Progenitor cell of endocrine pancreas (in vitro differentiated cells): ENCODE data around the gene SCGB2B2. TPM values are rescaled to one million over a fixed set of nuclear protein-coding genes. Genes with fewer than 3 reads are reported as not detected.
A peak's percentile ranks its signal among the peaks of the same experiment; 100 is the strongest.

Source experiments
- DNase-seq: peaks from one replicate; pipeline ENCODE4 v3.0.0; 2021; ENCODE audit warnings: low spot score; ENCODE audit not compliant: unreplicated experiment
- H3K27ac Mint-ChIP-seq: 2 replicates; pipeline ENCODE4 v1.8.0; 2021; ENCODE audit warnings: mild to moderate bottlenecking, moderate library complexity, mixed read lengths
- H3K27me3 Mint-ChIP-seq: 2 replicates; pipeline ENCODE4 v1.8.0; 2021; ENCODE audit warnings: mixed read lengths
- H3K36me3 Mint-ChIP-seq: 2 replicates; pipeline ENCODE4 v1.8.0; 2022; ENCODE audit warnings: mixed read lengths; ENCODE audit not compliant: insufficient read depth
- H3K4me1 Mint-ChIP-seq: 2 replicates; pipeline ENCODE4 v1.8.0; 2021; ENCODE audit warnings: low read depth, mixed read lengths
- H3K4me3 Mint-ChIP-seq: 2 replicates; pipeline ENCODE4 v1.8.0; 2021; ENCODE audit warnings: low read depth, mild to moderate bottlenecking, moderate library complexity, mixed read lengths
- H3K9me3 Mint-ChIP-seq: 2 replicates; pipeline ENCODE4 v1.8.0; 2021; ENCODE audit warnings: low read depth, mixed read lengths
- total RNA-seq: library from RNA; stranded (reverse); gene quantifications from 2 replicates; pipeline ENCODE4 v1.2.1, GENCODE V29; 2021
- TF ChIP-seq, protein P1 (sequence below): fragments of 200-600 bp; sonication (generic); IDR thresholded peaks from one replicate; pipeline ENCODE4 v1.5.0; 2021; ENCODE audit warnings: antibody characterized with exemption, mild to moderate bottlenecking; ENCODE audit not compliant: unreplicated experiment

The SCGB2B2 gene
- total RNA-seq, 1 donor from 2014 or later = 0.84 TPM

DNA sequence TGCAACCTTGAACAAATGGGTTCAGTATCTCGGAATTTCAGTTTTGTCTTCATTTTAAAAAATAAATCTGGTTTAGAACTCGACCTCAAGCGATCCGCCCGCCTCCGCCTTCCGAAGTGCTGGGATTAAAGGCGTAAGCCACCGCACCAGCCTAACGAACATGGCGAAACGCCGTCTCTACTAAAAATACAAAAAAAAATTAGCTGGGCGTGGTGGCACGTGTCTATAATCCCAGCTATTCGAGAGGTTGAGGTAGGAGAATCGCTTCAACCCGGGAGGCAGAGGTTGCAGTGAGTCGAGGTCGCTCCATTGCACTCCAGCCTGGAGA, 1.1 kb upstream of the SCGB2B2 start:
- H3K4me1 Mint-ChIP-seq = peaks cover 18% of the 10 kb centered on the region
- H3K4me3 Mint-ChIP-seq = peak overlapping the region; percentile 90
- TF ChIP-seq, protein P1, sequence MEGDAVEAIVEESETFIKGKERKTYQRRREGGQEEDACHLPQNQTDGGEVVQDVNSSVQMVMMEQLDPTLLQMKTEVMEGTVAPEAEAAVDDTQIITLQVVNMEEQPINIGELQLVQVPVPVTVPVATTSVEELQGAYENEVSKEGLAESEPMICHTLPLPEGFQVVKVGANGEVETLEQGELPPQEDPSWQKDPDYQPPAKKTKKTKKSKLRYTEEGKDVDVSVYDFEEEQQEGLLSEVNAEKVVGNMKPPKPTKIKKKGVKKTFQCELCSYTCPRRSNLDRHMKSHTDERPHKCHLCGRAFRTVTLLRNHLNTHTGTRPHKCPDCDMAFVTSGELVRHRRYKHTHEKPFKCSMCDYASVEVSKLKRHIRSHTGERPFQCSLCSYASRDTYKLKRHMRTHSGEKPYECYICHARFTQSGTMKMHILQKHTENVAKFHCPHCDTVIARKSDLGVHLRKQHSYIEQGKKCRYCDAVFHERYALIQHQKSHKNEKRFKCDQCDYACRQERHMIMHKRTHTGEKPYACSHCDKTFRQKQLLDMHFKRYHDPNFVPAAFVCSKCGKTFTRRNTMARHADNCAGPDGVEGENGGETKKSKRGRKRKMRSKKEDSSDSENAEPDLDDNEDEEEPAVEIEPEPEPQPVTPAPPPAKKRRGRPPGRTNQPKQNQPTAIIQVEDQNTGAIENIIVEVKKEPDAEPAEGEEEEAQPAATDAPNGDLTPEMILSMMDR = no peak
- H3K36me3 Mint-ChIP-seq = peaks cover 42% of the 10 kb centered on the region
- peaks cover 8% of the 10 kb centered on the region for H3K27me3 Mint-ChIP-seq
- DNase-seq = no peak
- peak overlapping the region; percentile 97 for H3K27ac Mint-ChIP-seq
- peaks cover 27% of the 10 kb centered on the region for H3K9me3 Mint-ChIP-seq

DNA sequence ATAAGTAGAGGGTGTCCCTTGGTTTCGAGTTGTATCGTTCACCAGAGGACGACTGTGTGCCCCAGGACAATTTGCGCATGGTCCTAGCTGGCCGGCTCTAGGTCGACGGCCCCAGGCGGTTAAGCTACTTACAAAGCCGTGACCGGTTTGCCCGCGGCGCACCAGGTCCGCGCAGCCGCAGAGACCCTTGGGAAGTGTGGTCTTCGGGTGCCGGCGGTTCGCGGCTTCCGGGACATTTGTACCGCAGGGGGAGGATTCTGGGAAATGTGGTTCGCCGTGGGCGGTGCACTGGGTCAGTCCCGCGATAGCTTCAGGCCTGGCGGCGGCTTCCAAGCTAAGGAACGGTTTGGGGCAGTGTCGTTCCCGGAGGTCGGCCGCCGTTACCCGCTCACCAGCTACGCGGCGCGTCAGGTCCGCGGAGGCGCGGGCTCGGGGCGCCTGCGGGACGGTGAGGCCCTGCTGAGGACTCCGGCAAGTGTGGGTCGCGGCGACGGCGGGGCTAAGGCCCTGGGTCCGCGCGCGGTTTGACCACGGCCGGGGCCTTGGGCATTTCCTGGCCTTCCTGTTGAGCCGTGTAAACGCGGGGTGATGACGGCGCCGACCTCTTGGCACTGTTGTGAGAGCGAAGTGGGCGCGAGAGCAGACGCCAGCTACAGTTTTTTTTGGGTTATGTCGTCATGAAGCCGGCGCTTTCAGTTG, 576 bp upstream of the SCGB2B2 start, which contains the start of gene ZNF302:
TSS of gene ZNF302 (plus strand) at position 293 of the 699 bp plus-strand sequence. CDS start 1,127 bp downstream, outside the sequence.
- TF ChIP-seq, protein P1 = no peak
- peak; percentile 90 for DNase-seq
- Mint-ChIP-seq H3K9me3 (peaks cover 22% of the 10 kb centered on the region), H3K4me3 (peak within 1 kb of the TSS; percentile 90), H3K27ac (peak within 1 kb of the TSS; percentile 97), H3K27me3 (peaks cover 8% of the 10 kb centered on the region), H3K36me3 (peaks cover 37% of the 10 kb centered on the region), H3K4me1 (peaks cover 18% of the 10 kb centered on the region)

DNA sequence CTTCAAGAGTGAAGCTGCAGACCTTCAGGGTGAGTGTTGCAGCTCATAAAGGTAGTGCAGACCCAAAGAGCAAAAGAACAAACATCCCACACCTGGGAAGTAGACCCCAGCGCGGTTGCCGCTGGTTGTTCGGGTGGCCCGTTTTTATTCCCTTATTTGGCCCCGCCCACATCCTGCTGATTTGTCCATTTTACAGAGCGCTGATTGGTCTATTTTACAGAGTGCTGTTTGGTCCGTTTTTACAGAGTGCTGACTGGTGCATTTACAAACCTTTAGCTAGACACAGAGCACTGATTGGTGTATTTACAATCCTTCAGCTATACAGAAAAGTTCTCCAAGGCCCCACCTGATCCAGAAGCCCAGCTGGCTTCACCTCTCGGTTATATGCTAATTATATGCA, 1.0 kb downstream of the SCGB2B2 start:
- Mint-ChIP-seq H3K4me3 (no peak overlapping the region), H3K4me1 (peaks cover 18% of the 10 kb centered on the region)

DNA sequence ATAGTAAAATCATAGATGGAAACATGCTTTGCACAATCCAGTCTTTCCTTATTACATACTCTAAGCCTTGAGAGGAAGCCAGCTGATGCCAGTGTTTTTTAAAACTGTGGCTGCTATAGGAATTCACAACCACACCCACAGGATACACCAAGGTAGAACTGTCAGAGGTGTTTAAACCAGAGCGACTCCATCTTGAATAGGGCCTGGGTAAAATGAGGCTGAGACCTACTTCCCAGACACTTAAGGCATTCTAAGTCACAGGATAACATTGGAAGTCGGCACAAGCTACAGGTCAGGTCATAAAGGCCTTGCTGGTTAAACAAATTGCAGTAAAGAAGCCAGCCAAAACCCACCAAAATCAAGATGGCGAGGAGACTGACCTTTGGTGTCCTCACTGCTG, 1.7 kb downstream of the SCGB2B2 start:
- no peak overlapping the region for H3K27ac Mint-ChIP-seq
- peaks cover 9% of the 10 kb centered on the region for H3K9me3 Mint-ChIP-seq
- H3K36me3 Mint-ChIP-seq = peaks cover 18% of the 10 kb centered on the region
- H3K27me3 Mint-ChIP-seq = peaks cover 8% of the 10 kb centered on the region
- H3K4me1 Mint-ChIP-seq = peaks cover 18% of the 10 kb centered on the region
- no peak overlapping the region for H3K4me3 Mint-ChIP-seq
- DNase-seq = no peak
- TF ChIP-seq, protein P1 = no peak

More for the DNA sequence above, 1.0 kb downstream of the SCGB2B2 start:
- no peak overlapping the region for H3K27ac Mint-ChIP-seq
- peaks cover 24% of the 10 kb centered on the region for H3K36me3 Mint-ChIP-seq
- DNase-seq = no peak
- TF ChIP-seq, protein P1 = no peak
- H3K9me3 Mint-ChIP-seq = peaks cover 15% of the 10 kb centered on the region
- H3K27me3 Mint-ChIP-seq = peaks cover 8% of the 10 kb centered on the region

DNA sequence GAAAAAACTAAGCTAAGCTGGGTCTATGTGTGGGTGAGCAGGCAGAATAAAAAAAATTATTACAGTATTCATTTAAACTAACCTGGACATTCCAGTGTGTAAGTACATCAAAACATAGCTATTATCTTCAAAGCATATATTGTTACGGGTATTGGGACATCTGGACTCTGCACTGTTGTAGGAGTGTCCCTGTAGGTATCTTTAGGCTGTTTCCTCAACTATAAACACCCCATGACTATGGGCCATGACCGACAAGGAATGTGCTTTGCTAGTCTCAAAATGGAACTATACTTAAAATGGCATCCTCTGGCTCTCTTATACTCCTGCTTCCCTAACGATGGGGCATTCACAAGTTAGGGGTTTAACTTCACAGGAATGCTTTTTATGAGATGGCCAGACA, 3.4 kb downstream of the SCGB2B2 start:
- Mint-ChIP-seq H3K4me1 (peaks cover 9% of the 10 kb centered on the region), H3K36me3 (peaks cover 2% of the 10 kb centered on the region), H3K27me3 (peaks cover 8% of the 10 kb centered on the region), H3K4me3 (no peak overlapping the region), H3K9me3 (peaks cover 3% of the 10 kb centered on the region), H3K27ac (no peak overlapping the region)
- no peak for DNase-seq
- TF ChIP-seq, protein P1 = no peak
